HG03558 (cell line): ENCODE results near the gene CD74.
A peak's percentile ranks its signal among the peaks of the same experiment; 100 is the strongest.

ENCODE experiments used
- ATAC-seq: cut with Tn5 transposase; IDR thresholded peaks from one replicate; pipeline ENCODE4 v1.9.1; 2021; ENCODE audit warnings: moderate number of reproducible peaks; ENCODE audit not compliant: unreplicated experiment; ENCODE audit errors: extremely low read depth

CD74 gene

GRCh38 chr5:150398722-150399523 is 13.8 kb downstream of the CD74 start:
- ATAC-seq, result peak; percentile 52

GRCh38 chr5:150397782-150398721 is 14.7 kb downstream of the CD74 start:
- ATAC-seq, result no peak

GRCh38 chr5:150397146-150397781 is 15.4 kb downstream of the CD74 start:
- no peak for ATAC-seq

DNA sequence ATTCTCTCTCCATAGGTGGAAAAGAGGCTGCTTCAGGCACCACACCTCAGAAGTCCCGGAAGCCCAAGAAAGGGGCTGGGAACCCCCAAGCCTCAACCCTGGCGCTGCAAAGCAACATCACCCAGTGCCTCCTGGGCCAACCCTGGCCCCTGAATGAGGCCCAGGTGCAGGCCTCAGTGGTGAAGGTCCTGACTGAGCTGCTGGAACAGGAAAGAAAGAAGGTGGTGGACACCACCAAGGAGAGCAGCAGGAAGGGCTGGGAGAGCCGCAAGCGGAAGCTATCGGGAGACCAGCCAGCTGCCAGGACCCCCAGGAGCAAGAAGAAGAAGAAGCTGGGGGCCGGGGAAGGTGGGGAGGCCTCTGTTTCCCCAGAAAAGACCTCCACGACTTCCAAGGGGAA is 16.4 kb downstream of the CD74 start:
- no peak for ATAC-seq

- no peak for ATAC-seq
Observed at GRCh38 chr5:150395688-150395975, 17.1 kb downstream of the CD74 start.

- ATAC-seq, result no peak
Observed at GRCh38 chr5:150394912-150395687, 17.6 kb downstream of the CD74 start.

DNA sequence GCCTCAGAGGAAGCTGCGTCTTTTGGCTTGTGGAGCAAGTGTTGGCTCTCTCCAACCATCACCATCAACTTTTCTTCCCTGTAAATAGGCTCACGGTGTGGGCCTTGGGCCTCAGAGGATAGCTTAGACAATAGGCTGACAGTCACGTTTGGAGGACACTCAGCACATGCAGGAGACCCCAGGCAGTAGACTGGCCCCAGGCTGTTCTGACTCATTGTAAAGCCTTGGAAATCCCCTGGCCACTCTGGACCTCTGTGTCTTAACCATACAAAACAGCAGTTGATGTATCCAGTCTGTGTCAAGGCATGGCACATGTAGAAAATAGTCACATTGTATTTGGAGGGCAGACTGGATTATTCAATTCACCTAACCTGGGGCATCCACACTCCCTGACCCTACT is 18.6 kb downstream of the CD74 start:
- ATAC-seq, result no peak

- ATAC-seq, result no peak
Observed at GRCh38 chr5:150393096-150393645, 19.5 kb downstream of the CD74 start.

- no peak for ATAC-seq
Observed at GRCh38 chr5:150392680-150393079, 20.0 kb downstream of the CD74 start.

- ATAC-seq, result no peak
Observed at GRCh38 chr5:150391986-150392385, 20.7 kb downstream of the CD74 start.

GRCh38 chr5:150391064-150391834 is 21.5 kb downstream of the CD74 start:
- no peak for ATAC-seq

DNA sequence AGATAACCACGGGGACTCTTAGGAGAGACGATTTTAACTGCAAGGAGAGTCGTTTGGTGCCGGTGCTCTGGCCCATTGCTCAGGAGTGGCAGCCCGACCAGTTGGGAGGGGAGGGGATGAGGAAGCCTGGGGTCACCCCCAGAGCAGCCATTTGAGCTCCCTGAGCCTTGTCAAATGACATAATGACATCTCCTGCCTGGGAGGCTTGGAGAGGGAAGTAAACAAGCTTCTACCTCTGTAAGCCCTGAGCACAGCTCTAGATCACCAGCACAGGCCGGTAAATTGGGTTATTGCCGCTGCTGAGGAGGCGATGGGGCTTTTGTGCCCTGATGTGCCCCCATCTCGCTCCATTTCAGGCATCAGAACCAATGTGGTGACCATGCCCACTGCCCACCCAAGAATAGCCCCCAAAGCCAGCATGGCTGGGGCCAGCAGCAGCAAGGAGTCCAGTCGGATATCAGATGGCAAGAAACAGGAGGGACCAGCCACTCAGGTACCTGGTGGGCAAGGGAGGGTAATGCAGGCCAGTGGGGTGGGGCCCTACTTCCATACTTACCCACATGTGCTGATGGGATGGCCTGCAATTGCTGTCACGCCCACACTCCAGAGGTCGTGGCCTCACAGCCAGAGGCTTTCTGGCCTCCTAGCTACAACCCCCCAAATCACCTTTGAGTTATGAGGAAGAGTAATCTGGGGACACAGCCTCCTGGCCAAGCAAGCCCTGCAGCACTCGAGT is 23.0 kb downstream of the CD74 start:
- no peak for ATAC-seq

DNA sequence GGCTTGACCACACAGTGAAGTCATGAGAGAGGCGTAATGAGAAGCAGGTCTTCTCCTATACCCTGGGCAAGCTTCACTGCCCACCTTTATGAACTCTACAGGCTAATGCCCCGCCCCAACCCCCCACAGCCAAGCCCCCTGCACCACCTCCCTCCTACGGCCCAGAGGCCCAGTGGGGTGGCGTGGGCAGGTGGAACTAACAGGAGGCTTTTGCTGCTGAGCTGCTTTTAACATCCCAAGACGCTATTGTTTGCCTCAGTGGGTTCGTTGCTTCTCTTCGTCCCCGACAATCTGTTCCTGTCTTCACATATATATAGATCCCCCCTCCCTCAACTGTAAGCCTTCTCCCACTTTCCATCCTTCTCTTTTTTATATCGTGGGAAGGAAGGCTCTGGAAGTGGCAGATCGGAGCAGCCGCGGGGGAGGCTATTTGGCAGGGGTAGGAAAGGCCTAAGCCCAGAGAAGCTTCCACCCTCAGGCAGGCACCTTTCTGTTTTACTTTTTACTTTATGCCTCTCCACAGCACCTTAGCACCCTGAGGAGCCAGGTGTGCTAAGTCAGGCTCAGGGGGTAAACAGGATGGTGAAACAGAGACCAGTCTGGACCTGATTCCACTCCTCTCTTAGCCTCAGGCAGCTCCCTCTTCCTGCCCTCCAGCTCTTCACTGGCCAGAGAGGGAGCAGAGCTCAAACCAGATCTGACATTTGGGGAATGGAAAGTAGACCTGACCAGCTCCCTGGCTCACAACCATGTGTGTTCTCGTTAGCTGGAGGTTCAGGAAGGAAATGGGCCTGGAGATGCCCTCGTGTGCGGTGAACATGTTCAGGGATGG is 26.5 kb downstream of the CD74 start:
- no peak for ATAC-seq

DNA sequence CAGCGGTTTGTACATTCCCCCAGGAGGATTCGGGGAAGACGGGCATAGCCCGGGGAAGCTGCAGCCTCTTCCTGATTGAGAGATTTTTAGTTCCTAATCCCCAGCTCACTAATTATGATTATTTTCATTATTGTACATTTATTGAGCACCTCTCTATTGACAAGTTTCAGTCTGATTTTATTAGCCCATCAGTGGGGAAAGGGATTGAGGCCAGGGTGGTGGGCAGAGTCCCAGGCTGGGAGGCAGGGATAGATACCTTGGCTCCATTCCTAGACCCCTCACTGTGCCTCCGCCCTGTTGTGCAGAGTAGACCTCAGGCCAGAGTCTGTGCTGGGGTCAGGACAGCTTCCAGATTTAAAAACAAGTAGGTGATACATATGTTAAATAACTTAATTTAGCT is 28.0 kb downstream of the CD74 start:
- ATAC-seq, result no peak

- ATAC-seq, result no peak
Observed at GRCh38 chr5:150377964-150378694, 34.6 kb downstream of the CD74 start.

DNA sequence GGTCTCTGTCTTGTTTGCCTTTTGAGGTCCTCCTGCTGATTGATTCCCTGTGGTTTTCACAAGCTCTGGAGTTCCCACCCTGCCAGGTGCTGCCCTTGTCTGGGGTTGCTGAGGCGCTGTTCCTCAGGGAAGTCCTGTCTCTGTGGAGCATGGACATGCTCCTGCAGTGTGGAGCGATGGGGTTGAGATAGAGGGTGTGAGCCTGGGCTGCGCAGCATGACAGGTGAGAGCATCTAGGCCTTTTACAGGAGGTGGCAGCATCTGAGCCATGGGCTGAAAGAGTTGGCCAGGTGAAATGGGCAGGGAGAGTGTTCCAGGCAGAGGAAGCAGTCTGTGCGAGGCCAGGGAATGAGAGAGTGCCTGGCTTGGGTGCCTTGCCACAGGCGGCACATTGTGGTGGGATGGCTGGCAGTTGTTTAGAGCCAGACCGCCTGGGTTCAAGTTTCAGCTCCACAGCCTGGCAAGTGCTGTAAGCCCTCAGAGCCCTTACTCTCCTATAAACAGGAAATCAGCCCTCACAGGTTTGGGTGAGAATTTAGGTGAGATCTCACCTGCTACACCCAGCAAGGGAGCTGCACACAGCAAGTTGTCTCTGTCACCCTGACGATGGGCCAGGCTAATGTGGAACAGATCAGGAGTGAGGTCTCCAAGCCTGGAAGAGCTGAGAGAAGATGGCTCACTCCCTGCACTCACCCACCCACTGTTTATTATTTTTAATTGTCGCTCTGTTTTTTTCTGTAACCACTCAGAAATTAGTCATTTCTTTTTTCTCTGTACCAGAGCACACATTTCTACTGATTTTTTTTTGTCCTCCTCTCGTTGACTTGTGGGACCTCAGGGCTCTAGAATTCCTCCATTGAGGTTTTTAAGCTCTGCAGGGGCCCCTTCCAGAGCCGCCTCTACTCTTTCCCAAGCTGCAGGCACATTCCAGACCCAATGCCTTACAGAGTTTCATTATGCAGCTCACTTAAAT is 35.6 kb downstream of the CD74 start:
- no peak for ATAC-seq
